ENCODE measurements around the gene GTPBP10.
"Not testable (repeated sequence)": the region's sequence is repeated elsewhere in the genome, so short reads cannot be mapped to it uniquely, and the experiment has no call there.

Gene GTPBP10

GRCh38 chr7:90346336-90347125 is at the start of gene GTPBP10:
Gene GTPBP10 (plus strand): TSS chr7:90346716. CDS start chr7:90346742, 26 bp downstream.
- peak; percentile 96 for DNase-seq

- no peak for DNase-seq
Observed at GRCh38 chr7:90298145-90299038, 48.1 kb upstream of the GTPBP10 start.

GRCh38 chr7:90303241-90303640 is 43.3 kb upstream of the GTPBP10 start:
- no peak for DNase-seq

GRCh38 chr7:90309872-90310271 is 36.6 kb upstream of the GTPBP10 start:
- no peak for DNase-seq

GRCh38 chr7:90311175-90311574 is 35.3 kb upstream of the GTPBP10 start:
- DNase-seq: no peak

- no peak for DNase-seq
Observed at GRCh38 chr7:90312745-90313144, 33.8 kb upstream of the GTPBP10 start.

- DNase-seq: no peak
Observed at GRCh38 chr7:90313907-90314306, 32.6 kb upstream of the GTPBP10 start.

- DNase-seq: no peak
Observed at GRCh38 chr7:90320014-90320413, 26.5 kb upstream of the GTPBP10 start.

- DNase-seq: no peak
Observed at GRCh38 chr7:90320418-90320800, 26.1 kb upstream of the GTPBP10 start.

- no peak for DNase-seq
Observed at GRCh38 chr7:90320801-90321494, 25.6 kb upstream of the GTPBP10 start, which contains the start of gene FAM237B. Gene FAM237B (minus strand): TSS chr7:90321304. CDS start chr7:90319748, 1,556 bp downstream.

- DNase-seq: no peak
Observed at GRCh38 chr7:90322837-90323236, 23.7 kb upstream of the GTPBP10 start.

GRCh38 chr7:90326500-90326899 is 20.0 kb upstream of the GTPBP10 start:
- DNase-seq: no peak

GRCh38 chr7:90334193-90334843 is 12.2 kb upstream of the GTPBP10 start:
- DNase-seq: no peak

GRCh38 chr7:90334926-90335325 is 11.6 kb upstream of the GTPBP10 start:
- DNase-seq: not testable (repeated sequence)

GRCh38 chr7:90337106-90337505 is 9.4 kb upstream of the GTPBP10 start:
- DNase-seq: no peak

- DNase-seq: no peak
Observed at GRCh38 chr7:90345016-90345415, 1.5 kb upstream of the GTPBP10 start.

- DNase-seq: no peak
Observed at GRCh38 chr7:90345595-90346335, 751 bp upstream of the GTPBP10 start.

- DNase-seq: no peak
Observed at GRCh38 chr7:90347759-90348158, 1.2 kb downstream of the GTPBP10 start.

- no peak for DNase-seq
Observed at GRCh38 chr7:90349305-90349704, 2.8 kb downstream of the GTPBP10 start.

- DNase-seq: not testable (repeated sequence)
Observed at GRCh38 chr7:90350032-90350431, 3.5 kb downstream of the GTPBP10 start.

GRCh38 chr7:90351987-90352386 is 5.5 kb downstream of the GTPBP10 start:
- DNase-seq: no peak

GRCh38 chr7:90383422-90383821 is 36.9 kb downstream of the GTPBP10 start:
- no peak for DNase-seq
